Osteocyte (in vitro differentiated cells): ENCODE measurements around the gene CAMK2D. TPM values are rescaled to one million over a fixed set of nuclear protein-coding genes. Genes with fewer than 3 reads are reported as not detected.
A peak's percentile ranks its signal among the peaks of the same experiment; 100 is the strongest.

ENCODE experiments used
- DNase-seq: peaks from one replicate; pipeline ENCODE4 v3.0.0; 2021; ENCODE audit warnings: mixed read lengths; ENCODE audit not compliant: unreplicated experiment; ENCODE audit errors: extremely low spot score
- H3K27ac Mint-ChIP-seq: one replicate; pipeline ENCODE4 v1.8.0; 2021; ENCODE audit warnings: mild to moderate bottlenecking, mixed read lengths; ENCODE audit not compliant: unreplicated experiment
- H3K27me3 Mint-ChIP-seq: one replicate; pipeline ENCODE4 v1.8.0; 2021; ENCODE audit warnings: mixed read lengths; ENCODE audit not compliant: unreplicated experiment
- H3K36me3 Mint-ChIP-seq: one replicate; pipeline ENCODE4 v1.8.0; 2021; ENCODE audit warnings: mixed read lengths; ENCODE audit not compliant: unreplicated experiment
- H3K4me1 Mint-ChIP-seq: one replicate; pipeline ENCODE4 v1.8.0; 2021; ENCODE audit warnings: mixed read lengths; ENCODE audit not compliant: unreplicated experiment
- H3K4me3 Mint-ChIP-seq: one replicate; pipeline ENCODE4 v1.8.0; 2021; ENCODE audit warnings: mild to moderate bottlenecking, moderate library complexity, mixed read lengths; ENCODE audit not compliant: unreplicated experiment
- H3K9me3 Mint-ChIP-seq: one replicate; pipeline ENCODE4 v1.8.0; 2021; ENCODE audit warnings: mixed read lengths; ENCODE audit not compliant: unreplicated experiment
- total RNA-seq: library from RNA; stranded (reverse); gene quantifications from 2 replicates; pipeline ENCODE4 v1.2.1, GENCODE V29; 2021
- TF ChIP-seq, protein P1 (sequence below): fragments of 200-600 bp; sonication (generic); IDR thresholded peaks from 2 replicates; pipeline ENCODE4 v1.5.0; 2021; ENCODE audit warnings: antibody characterized with exemption, mild to moderate bottlenecking, moderate library complexity

The CAMK2D gene
- total RNA-seq, 1 donor from 2014 or later = 84.3 TPM

DNA sequence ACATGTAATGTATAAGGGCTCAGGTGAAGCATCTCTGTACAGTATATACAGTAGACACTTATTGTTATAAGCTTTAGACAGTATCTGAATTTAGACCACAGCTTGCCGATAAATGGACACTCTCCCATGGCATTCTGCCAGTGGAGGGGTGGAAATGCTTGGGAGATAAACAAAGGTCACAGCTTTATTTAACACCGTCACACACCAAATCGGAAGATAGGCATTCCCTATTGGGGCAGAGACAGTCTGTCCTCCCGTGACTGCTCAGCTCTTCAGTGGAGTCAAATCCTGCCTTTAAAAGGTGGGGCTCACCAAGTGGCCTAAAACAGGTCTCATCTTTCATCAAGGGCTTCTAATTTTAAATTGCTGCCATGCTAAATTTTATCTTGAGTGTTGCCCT is 178.8 kb downstream of the CAMK2D start:
- peak overlapping the region; percentile 54 for H3K27ac Mint-ChIP-seq
- DNase-seq = no peak
- no peaks in the 10 kb centered on the region for H3K9me3 Mint-ChIP-seq
- peaks cover 79% of the 10 kb centered on the region for H3K4me1 Mint-ChIP-seq
- no peaks in the 10 kb centered on the region for H3K36me3 Mint-ChIP-seq
- TF ChIP-seq, protein P1, sequence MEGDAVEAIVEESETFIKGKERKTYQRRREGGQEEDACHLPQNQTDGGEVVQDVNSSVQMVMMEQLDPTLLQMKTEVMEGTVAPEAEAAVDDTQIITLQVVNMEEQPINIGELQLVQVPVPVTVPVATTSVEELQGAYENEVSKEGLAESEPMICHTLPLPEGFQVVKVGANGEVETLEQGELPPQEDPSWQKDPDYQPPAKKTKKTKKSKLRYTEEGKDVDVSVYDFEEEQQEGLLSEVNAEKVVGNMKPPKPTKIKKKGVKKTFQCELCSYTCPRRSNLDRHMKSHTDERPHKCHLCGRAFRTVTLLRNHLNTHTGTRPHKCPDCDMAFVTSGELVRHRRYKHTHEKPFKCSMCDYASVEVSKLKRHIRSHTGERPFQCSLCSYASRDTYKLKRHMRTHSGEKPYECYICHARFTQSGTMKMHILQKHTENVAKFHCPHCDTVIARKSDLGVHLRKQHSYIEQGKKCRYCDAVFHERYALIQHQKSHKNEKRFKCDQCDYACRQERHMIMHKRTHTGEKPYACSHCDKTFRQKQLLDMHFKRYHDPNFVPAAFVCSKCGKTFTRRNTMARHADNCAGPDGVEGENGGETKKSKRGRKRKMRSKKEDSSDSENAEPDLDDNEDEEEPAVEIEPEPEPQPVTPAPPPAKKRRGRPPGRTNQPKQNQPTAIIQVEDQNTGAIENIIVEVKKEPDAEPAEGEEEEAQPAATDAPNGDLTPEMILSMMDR = no peak
- H3K27me3 Mint-ChIP-seq = no peaks in the 10 kb centered on the region
- H3K4me3 Mint-ChIP-seq = no peak overlapping the region

DNA sequence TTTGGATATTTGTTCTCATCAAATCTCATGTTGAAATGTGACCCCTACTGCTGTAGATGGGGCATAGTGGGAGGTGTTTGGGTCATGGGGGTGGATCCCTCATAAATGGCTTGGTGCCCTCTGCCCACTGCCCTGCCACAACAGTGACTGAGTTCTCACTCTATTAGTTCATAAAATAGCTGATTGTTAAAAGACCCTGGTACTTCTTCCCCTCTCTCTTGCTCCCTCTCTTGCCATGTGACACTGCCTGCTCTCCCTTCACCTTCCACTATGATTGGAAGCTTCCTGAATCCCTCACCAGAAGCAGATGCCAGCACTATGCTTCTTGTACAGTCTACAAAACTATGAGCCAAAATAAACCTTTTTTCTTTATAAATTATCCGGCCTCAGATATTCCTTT is 182.2 kb downstream of the CAMK2D start:
- Mint-ChIP-seq H3K36me3 (no peaks in the 10 kb centered on the region), H3K9me3 (no peaks in the 10 kb centered on the region), H3K27ac (peak overlapping the region; percentile 29), H3K27me3 (no peaks in the 10 kb centered on the region), H3K4me3 (no peak overlapping the region), H3K4me1 (peaks cover 80% of the 10 kb centered on the region)
- DNase-seq = no peak
- TF ChIP-seq, protein P1 = no peak

DNA sequence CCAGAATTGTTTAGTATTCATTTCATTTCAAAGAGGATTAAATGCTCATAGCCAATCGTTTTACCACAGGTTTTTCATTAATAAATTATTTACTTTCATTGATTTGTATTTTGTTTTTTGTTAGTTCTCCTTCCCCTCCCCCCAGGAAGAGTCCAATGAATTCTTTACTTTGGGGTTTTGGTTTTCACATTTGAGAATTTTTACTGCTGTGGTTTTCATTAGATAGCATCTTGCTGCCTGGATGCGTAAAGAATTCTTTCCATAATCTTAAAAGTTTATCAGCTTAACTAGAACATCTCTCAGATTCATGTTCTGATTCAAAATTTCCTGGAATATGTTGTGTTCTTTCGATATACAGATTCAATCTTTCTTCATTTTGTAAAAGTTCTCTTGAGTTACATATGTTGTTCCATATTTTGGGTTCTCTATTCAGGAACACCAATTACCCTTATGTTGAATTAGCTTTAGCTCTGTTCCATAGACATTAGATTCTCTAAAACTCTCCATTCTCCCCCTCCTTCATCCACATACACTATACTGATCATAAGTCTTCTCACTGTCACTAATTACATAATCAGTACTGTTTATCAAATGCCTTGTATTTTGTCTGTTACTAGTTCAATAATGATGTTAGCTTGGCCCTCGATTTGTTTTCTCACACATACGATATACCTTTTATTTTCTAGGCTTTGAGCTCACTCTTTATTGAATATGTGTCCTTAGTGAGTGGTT is 184.4 kb downstream of the CAMK2D start:
- H3K27me3 Mint-ChIP-seq = no peaks in the 10 kb centered on the region
- H3K4me3 Mint-ChIP-seq = no peak overlapping the region
- DNase-seq = no peak
- H3K27ac Mint-ChIP-seq = peak overlapping the region; percentile 25
- peaks cover 73% of the 10 kb centered on the region for H3K4me1 Mint-ChIP-seq
- TF ChIP-seq, protein P1 = no peak
- no peaks in the 10 kb centered on the region for H3K9me3 Mint-ChIP-seq
- no peaks in the 10 kb centered on the region for H3K36me3 Mint-ChIP-seq

DNA sequence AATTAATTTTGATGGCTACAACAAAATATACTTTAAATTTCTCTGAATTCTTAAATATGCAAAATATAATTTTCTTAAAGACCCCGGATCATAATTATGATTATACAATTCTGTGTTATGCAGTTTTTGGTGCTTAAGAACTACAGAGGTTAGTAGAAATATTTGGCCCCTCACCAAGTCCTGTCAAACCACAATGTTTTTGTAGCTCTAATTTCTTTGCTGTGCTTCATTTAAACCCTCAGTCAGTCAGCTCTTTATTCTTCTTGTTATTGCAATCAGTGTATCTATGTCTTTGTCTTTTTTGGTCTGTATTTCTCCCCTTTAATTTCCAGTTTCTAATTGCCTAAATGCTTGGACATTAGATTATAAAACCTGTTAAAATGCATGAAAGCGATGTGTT is 186.1 kb downstream of the CAMK2D start:
- no peak for DNase-seq

DNA sequence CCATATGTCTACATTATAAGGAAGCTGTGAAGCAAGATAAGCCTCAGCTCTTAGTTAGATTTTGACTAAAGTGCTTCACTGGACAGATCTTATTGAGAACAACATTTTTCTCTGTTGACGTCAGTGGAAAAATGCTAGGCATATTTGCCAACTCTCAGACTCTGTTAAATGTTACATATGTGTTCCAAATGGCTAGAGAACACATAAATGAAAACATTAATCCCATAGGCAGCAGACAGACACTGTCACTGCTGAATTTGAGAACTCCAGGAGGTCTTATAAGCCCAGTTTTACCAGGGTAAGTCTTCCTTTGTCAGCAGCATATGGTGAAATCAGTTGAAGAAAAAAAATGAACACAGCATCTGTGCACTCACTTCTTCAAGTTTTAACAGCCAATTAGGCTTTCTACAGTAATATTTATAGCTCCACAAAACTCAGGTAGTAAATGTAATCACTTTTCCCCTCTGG is 186.9 kb downstream of the CAMK2D start:
- Mint-ChIP-seq H3K4me3 (no peak overlapping the region), H3K27ac (peak overlapping the region; percentile 84), H3K27me3 (no peaks in the 10 kb centered on the region), H3K4me1 (peaks cover 68% of the 10 kb centered on the region), H3K36me3 (peaks cover 5% of the 10 kb centered on the region), H3K9me3 (no peaks in the 10 kb centered on the region)
- TF ChIP-seq, protein P1 = no peak
- no peak for DNase-seq

More for the DNA sequence above, 186.1 kb downstream of the CAMK2D start:
- Mint-ChIP-seq H3K4me1 (peaks cover 73% of the 10 kb centered on the region), H3K27ac (peak overlapping the region; percentile 84), H3K27me3 (no peaks in the 10 kb centered on the region), H3K4me3 (peak overlapping the region; percentile 14), H3K9me3 (no peaks in the 10 kb centered on the region), H3K36me3 (peaks cover 3% of the 10 kb centered on the region)
- TF ChIP-seq, protein P1 = no peak
